Prostate gland (tissue), 2 donors: ENCODE results near the gene FCER1G. TPM values are rescaled to one million over a fixed set of nuclear protein-coding genes. Genes with fewer than 3 reads are reported as not detected.

Experiments
- DNase-seq: peaks from one replicate; pipeline ENCODE4 v3.0.0-alpha.2; 2019; ENCODE audit warnings: low spot score
- H3K27ac ChIP-seq, 2 donors: fragments of 200-600 bp; sonication (generic); 2 replicates each; pipeline ENCODE4 v1.5.1; 2017 to 2019
- H3K27me3 ChIP-seq: fragments of 200-600 bp; sonication (generic); replicated peaks from 2 replicates; pipeline ENCODE4 v1.5.1; 2019; ENCODE audit not compliant: insufficient read depth
- H3K36me3 ChIP-seq, 2 donors: fragments of 200-600 bp; sonication (generic); 1 replicate in 1 of 2; 2 replicates in 1 of 2; pipeline versions ENCODE4 v1.5.1 to v1.8.1; 2017 to 2019
- H3K4me1 ChIP-seq: fragments of 200-600 bp; sonication (generic); replicated peaks from 2 replicates; pipeline ENCODE4 v1.5.1; 2019
- H3K4me3 ChIP-seq, 2 donors: fragments of 200-600 bp; sonication (generic); 2 replicates each; pipeline ENCODE4 v1.5.1; 2017 to 2019
- H3K9me3 ChIP-seq: fragments of 200-600 bp; sonication (generic); 2 replicates; pipeline ENCODE4 v1.5.1; 2017
- POLR2A ChIP-seq: fragments of 450-650 bp; IDR thresholded peaks from one replicate; pipeline ENCODE4 v1.6.1; 2016; ENCODE audit warnings: antibody characterized with exemption, mild to moderate bottlenecking
- POLR2AphosphoS5 ChIP-seq: sonication (generic); formaldehyde crosslinking; IDR thresholded peaks from one replicate; pipeline ENCODE4 v1.6.1; 2017; ENCODE audit warnings: antibody characterized with exemption
- WGBS: methylation state at CpG from one replicate; pipeline ENCODE4 v1.1.5; 2018; 5-methylcytosine and 5-hydroxymethylcytosine counted together
- intact Hi-C: fragments of 100-400 bp; cut with DNase I; formaldehyde crosslinking; loops from one replicate; pipeline ENCODE4 v1.14.2; 2022
- total RNA-seq, 2 donors: library from RNA; depleted of rRNA; stranded (reverse); fragments of >200 nt; gene quantifications; one replicate each; pipeline ENCODE4 v1.1.0, GENCODE V29; 2016
- TF ChIP-seq, protein P1 (sequence below), 4 experiments: fragments of 200-600 bp in 2 of 4; fragments of 450-650 bp in 2 of 4; sonication (generic) in 2 of 4; IDR thresholded peaks; 1 replicate in 3 of 4; 2 replicates in 1 of 4; pipeline ENCODE4 v1.5.1; 2016 to 2019; ENCODE audit warnings: antibody characterized with exemption in 4 of 4, mild to moderate bottlenecking in 2 of 4, moderate library complexity in 2 of 4

FCER1G gene
- total RNA-seq, 2 donors from 2014 or later: 3.6 to 22.4 TPM

DNA sequence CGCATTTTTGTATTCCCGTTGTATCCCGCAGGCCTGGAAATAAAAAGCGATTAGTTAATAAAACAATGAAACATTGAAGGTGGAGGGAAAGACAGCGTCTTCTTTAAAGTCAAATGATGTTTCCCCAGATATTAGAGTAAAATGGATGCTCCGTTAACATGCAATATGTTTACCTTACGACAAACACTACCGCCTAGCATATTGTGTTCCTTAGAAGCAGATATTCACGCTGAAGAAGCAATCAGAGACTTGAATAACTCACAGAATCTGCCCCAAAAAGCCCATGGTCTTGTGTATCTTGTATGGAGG is 37.2 kb upstream of the FCER1G start:
- intact Hi-C loops: no loop called here
- TF ChIP-seq, protein P1, sequence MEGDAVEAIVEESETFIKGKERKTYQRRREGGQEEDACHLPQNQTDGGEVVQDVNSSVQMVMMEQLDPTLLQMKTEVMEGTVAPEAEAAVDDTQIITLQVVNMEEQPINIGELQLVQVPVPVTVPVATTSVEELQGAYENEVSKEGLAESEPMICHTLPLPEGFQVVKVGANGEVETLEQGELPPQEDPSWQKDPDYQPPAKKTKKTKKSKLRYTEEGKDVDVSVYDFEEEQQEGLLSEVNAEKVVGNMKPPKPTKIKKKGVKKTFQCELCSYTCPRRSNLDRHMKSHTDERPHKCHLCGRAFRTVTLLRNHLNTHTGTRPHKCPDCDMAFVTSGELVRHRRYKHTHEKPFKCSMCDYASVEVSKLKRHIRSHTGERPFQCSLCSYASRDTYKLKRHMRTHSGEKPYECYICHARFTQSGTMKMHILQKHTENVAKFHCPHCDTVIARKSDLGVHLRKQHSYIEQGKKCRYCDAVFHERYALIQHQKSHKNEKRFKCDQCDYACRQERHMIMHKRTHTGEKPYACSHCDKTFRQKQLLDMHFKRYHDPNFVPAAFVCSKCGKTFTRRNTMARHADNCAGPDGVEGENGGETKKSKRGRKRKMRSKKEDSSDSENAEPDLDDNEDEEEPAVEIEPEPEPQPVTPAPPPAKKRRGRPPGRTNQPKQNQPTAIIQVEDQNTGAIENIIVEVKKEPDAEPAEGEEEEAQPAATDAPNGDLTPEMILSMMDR (IDR thresholded peaks at IDR 0.05): no peak
- TF ChIP-seq POLR2A (no peak), POLR2AphosphoS5 (no peak)
- WGBS: 33% methylated on average over 9 of the region's 9 CpGs

DNA sequence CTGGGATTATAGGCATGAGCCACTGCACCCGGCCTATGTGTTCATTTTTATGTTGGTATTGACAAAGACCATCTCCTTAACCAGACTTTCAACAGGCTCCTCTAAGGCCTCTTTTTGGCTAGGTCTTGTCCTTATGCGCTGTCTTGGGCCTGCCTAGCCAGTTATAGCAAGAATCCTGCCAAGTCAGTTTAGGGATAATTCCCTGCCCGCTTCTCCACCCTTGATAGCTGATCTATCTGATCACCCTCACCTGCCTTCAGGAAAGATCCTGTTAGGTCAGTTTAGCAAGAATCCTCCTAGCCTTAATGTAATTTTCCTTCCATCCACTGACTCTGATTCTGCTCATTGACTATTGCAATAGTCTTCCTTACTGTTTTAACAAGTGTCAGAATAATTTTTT is 35.4 kb upstream of the FCER1G start:
- 65% methylated on average over 3 of the region's 3 CpGs for WGBS
- intact Hi-C loops: no loop called here
- no peak for DNase-seq
- no peak overlapping the region for H3K27ac ChIP-seq
- H3K4me1 ChIP-seq: no peaks in the 10 kb centered on the region
- no peaks in the 10 kb centered on the region for H3K9me3 ChIP-seq
- TF ChIP-seq, protein P1 (IDR thresholded peaks at IDR 0.05): no peak
- TF ChIP-seq POLR2AphosphoS5: no peak
- TF ChIP-seq POLR2A: no peak
- no peak overlapping the region for H3K4me3 ChIP-seq
- no peaks in the 10 kb centered on the region for H3K27me3 ChIP-seq
- no peaks in the 10 kb centered on the region for H3K36me3 ChIP-seq

More for the DNA sequence above, 37.2 kb upstream of the FCER1G start:
- peak overlapping the region; percentile 84 to 87 for H3K27ac ChIP-seq
- H3K27me3 ChIP-seq: no peaks in the 10 kb centered on the region
- no peaks in the 10 kb centered on the region for H3K4me1 ChIP-seq
- no peaks in the 10 kb centered on the region for H3K9me3 ChIP-seq
- H3K36me3 ChIP-seq: no peaks in the 10 kb centered on the region
- DNase-seq: no peak
- H3K4me3 ChIP-seq: peak overlapping the region; percentile 75 to 77

DNA sequence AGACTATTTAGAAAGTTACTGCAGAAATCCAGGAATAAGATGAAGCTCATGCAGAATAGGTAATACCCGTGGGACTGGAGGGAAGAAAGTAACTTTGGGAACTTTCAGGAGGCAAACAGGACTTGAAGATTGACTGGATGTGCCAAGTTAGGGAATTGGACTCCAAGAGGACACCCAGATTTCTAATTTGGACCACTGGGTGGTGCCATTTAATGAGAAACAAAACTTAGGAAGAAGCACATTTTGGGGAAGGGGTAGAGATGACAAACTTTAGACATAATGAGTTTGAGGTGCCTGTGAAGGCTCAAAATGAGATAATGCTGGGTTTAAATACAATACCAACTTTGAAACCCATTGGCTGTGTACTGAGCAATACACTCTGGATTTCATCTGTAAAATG is 34.5 kb upstream of the FCER1G start:
- Histone ChIP-seq H3K27ac (no peak overlapping the region), H3K27me3 (no peaks in the 10 kb centered on the region), H3K36me3 (no peaks in the 10 kb centered on the region), H3K9me3 (no peaks in the 10 kb centered on the region), H3K4me3 (no peak overlapping the region), H3K4me1 (no peaks in the 10 kb centered on the region)
- 68% methylated on average over 1 of the region's 1 CpG for WGBS
- intact Hi-C loops: no loop called here
- TF ChIP-seq, protein P1 (IDR thresholded peaks at IDR 0.05): peak in 1 of 4 experiments; percentile 12
- TF ChIP-seq POLR2AphosphoS5: no peak
- no peak for DNase-seq

DNA sequence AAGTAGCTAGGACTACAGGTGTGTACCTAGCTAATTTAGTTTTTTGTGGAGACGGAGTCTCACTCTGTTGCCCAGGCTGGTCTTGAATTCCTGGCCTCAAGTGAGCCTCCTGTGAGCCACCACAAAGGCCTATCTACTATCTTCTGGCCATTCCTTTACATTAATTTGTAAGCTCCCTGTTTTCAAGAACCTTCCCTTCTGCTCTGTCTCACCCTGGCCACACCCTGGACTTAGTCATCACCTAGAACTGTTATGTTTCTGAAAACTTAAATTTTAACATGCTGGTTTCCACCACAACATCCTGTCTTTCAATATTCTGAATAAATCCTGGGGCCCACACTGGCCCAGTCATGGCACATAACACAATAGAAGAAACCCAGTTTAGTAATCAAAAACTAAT is 32.9 kb upstream of the FCER1G start:
- no peaks in the 10 kb centered on the region for H3K36me3 ChIP-seq
- no peak overlapping the region for H3K27ac ChIP-seq
- no peak for DNase-seq
- H3K4me1 ChIP-seq: no peaks in the 10 kb centered on the region
- TF ChIP-seq POLR2A (no peak), POLR2AphosphoS5 (no peak)
- TF ChIP-seq, protein P1 (IDR thresholded peaks at IDR 0.05): no peak
- H3K27me3 ChIP-seq: no peaks in the 10 kb centered on the region
- no peaks in the 10 kb centered on the region for H3K9me3 ChIP-seq
- H3K4me3 ChIP-seq: no peak overlapping the region
- 96% methylated on average over 1 of the region's 1 CpG for WGBS
- intact Hi-C loops: no loop called here

DNA sequence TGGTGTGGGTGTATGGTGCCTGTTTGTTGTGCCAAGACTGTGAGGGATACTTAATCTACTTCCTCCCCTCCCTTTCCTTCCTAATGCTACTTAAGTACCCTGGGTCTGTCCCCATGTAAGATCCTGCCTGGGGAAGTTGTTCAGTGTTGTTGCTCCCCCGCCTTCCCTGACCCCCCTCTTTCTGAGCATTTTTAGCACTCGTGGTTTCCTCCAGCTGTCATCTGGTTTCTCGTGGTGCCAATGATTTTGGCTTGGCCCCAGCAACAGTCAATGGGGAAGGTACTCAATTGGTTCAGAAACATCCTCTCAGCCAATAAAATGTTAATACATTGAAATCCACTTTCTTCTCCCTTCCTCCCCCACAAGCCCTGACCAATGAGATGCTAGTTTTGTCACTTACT is 29.8 kb upstream of the FCER1G start:
- H3K4me1 ChIP-seq: no peaks in the 10 kb centered on the region
- peak; percentile 22 for TF ChIP-seq POLR2AphosphoS5
- no peak for TF ChIP-seq POLR2A
- no peaks in the 10 kb centered on the region for H3K36me3 ChIP-seq
- no peak overlapping the region for H3K4me3 ChIP-seq
- no peak for DNase-seq
- no peaks in the 10 kb centered on the region for H3K9me3 ChIP-seq
- no peak overlapping the region for H3K27ac ChIP-seq
- 13% methylated on average over 3 of the region's 3 CpGs for WGBS
- H3K27me3 ChIP-seq: no peaks in the 10 kb centered on the region
- intact Hi-C loops: no loop called here
